ENCODE data around the gene TSSK2.

Gene TSSK2

DNA sequence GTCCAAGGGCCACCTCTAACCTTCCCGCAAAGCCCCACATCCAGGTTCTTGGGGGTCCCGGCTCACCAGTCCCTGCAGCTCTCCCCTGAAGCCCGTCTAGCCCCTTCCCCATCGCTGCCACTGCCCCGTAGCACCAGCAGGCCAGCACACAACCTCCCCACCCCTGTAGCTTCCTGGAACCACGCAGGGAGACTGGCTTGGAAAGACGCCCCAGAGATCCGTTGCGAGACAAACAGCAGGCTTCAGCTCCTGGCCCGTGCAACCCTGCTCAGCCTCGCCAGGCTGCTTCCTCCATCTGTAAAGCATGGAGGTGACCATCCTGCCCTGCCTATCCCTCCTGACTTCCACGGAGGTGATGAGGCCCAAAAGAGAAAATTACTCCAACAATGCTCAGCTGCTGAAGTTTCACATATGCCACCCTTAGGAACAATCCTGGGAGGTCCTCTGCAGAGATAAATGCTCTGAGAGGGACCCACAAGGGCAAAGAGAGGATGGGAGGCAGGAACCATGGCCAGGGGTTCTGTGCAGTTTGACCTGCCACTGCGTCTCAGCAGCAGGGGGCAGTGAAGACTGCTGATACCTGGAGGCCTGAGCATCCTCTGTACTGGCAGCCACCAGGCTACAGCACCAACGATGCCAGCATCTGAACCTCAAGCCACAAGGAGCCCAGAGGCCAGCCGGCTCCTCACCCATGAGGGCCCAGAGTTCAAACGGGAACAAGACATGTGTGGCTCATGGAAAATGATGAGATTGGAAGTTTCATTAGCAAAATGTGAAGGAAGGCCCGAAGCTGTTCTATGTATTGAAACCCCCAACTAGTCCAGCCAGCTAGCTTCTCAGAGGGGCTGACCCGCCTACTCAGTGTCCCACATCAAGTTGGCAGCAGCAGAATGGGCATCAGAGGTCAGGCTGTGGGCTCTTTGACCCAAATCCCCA is 25.0 kb upstream of the TSSK2 start:
- DNase-seq (ENCODE audit: low spot score) = no peak
- TF ChIP-seq, protein P1, sequence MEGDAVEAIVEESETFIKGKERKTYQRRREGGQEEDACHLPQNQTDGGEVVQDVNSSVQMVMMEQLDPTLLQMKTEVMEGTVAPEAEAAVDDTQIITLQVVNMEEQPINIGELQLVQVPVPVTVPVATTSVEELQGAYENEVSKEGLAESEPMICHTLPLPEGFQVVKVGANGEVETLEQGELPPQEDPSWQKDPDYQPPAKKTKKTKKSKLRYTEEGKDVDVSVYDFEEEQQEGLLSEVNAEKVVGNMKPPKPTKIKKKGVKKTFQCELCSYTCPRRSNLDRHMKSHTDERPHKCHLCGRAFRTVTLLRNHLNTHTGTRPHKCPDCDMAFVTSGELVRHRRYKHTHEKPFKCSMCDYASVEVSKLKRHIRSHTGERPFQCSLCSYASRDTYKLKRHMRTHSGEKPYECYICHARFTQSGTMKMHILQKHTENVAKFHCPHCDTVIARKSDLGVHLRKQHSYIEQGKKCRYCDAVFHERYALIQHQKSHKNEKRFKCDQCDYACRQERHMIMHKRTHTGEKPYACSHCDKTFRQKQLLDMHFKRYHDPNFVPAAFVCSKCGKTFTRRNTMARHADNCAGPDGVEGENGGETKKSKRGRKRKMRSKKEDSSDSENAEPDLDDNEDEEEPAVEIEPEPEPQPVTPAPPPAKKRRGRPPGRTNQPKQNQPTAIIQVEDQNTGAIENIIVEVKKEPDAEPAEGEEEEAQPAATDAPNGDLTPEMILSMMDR (IDR thresholded peaks at IDR 0.05; ENCODE audit: extremely low read depth, insufficient read depth, missing control alignments) = peak; percentile 41
- in situ Hi-C loops (cut with MboI; ENCODE audit: low pct_unique_long_range_greater_than_20kb, low sequenced_read_pairs, unreplicated experiment) = no loop called here

DNA sequence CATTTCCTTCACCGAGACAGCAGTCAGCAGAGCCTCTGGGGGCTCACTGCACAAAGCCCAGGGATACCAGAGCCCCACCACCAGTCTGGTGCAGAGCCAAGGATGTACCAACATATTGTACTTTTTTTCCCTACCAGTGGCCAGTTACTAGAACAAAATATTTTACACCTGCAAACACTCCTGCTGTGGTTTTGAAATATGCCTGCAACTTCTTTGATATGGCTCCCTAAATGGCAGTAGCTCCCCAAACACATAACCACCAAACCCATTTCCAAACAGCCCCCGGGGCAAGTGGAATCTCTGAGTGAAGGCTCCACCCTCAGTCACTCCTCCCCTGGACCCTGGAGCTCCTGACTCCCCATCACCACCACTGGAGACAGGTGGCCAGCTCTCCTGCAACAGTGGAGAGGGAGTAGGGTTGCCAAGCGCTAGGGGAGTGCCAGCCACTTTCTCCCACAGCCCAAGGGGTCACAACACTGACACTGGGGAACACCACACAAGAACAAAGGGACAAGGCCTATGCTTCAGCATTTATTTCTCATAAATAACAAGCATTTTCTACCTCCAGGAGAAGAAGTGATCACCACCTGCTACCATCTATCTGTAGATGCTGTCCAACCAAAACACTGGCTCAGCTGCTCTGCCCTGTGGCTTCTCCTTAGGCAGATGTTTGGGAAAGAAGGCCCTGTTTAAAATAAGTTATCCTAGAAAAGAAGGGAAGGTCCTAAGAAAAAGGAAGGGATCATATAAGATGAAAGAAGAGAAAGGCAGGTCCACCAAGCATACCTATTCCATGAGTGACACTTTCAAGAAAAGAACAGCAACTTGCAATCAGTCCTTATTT is 24.0 kb upstream of the TSSK2 start:
- TF ChIP-seq, protein P1 (IDR thresholded peaks at IDR 0.05; ENCODE audit: extremely low read depth, insufficient read depth, missing control alignments) = no peak
- DNase-seq (ENCODE audit: low spot score) = no peak

GRCh38 chr22:19107730-19108074 is 23.4 kb upstream of the TSSK2 start:
- TF ChIP-seq, protein P1 (IDR thresholded peaks at IDR 0.05; ENCODE audit: extremely low read depth, insufficient read depth, missing control alignments) = no peak
- DNase-seq (ENCODE audit: low spot score) = no peak
- in situ Hi-C loops (cut with MboI; ENCODE audit: low pct_unique_long_range_greater_than_20kb, low sequenced_read_pairs, unreplicated experiment) = no loop called here

More for the DNA sequence above, 24.0 kb upstream of the TSSK2 start:
- in situ Hi-C loops (cut with MboI; ENCODE audit: low pct_unique_long_range_greater_than_20kb, low sequenced_read_pairs, unreplicated experiment) = no loop called here

GRCh38 chr22:19108807-19109197 is 22.3 kb upstream of the TSSK2 start:
- TF ChIP-seq, protein P1 (IDR thresholded peaks at IDR 0.05; ENCODE audit: extremely low read depth, insufficient read depth, missing control alignments) = no peak
- no peak for DNase-seq (ENCODE audit: low spot score)
- in situ Hi-C loops (cut with MboI; ENCODE audit: low pct_unique_long_range_greater_than_20kb, low sequenced_read_pairs, unreplicated experiment) = no loop called here

- in situ Hi-C loops (cut with MboI; ENCODE audit: low pct_unique_long_range_greater_than_20kb, low sequenced_read_pairs, unreplicated experiment) = no loop called here
- TF ChIP-seq, protein P1 (IDR thresholded peaks at IDR 0.05; ENCODE audit: extremely low read depth, insufficient read depth, missing control alignments) = no peak
- peak; percentile 69 for DNase-seq (ENCODE audit: low spot score)
Measured at GRCh38 chr22:19109198-19110063, 21.7 kb upstream of the TSSK2 start.

GRCh38 chr22:19110064-19110458 is 21.0 kb upstream of the TSSK2 start:
- no peak for DNase-seq (ENCODE audit: low spot score)
- in situ Hi-C loops (cut with MboI; ENCODE audit: low pct_unique_long_range_greater_than_20kb, low sequenced_read_pairs, unreplicated experiment) = no loop called here
- TF ChIP-seq, protein P1 (IDR thresholded peaks at IDR 0.05; ENCODE audit: extremely low read depth, insufficient read depth, missing control alignments) = no peak
